ENCODE data around the gene GIPR. TPM values are rescaled to one million over a fixed set of nuclear protein-coding genes. Genes with fewer than 3 reads are reported as not detected.
A peak's percentile ranks its signal among the peaks of the same experiment; 100 is the strongest.

GIPR gene
- total RNA-seq, 1 donor from 2014 or later: 4.7 TPM

- no peak overlapping the region for H3K4me3 ChIP-seq
- TF ChIP-seq CTCF (IDR thresholded peaks at IDR 0.05; ENCODE audit: borderline replicate concordance): no peak
- no peak for DNase-seq
- no peaks in the 10 kb centered on the region for H3K9me3 ChIP-seq (replicated peaks)
- H3K27ac ChIP-seq (replicated peaks): no peak overlapping the region
- H3K27me3 ChIP-seq (ENCODE audit: low read depth): peaks cover 59% of the 10 kb centered on the region
- intact Hi-C loops (cut with micrococcal nuclease): no loop called here
- H3K36me3 ChIP-seq: no peaks in the 10 kb centered on the region
- no peaks in the 10 kb centered on the region for H3K4me1 ChIP-seq
These were observed 8.8 kb upstream of the GIPR start for GRCh38 chr19:45659096-45659729.

- Histone ChIP-seq H3K27ac (replicated peaks) (no peak overlapping the region), H3K4me1 (no peaks in the 10 kb centered on the region), H3K36me3 (no peaks in the 10 kb centered on the region), H3K4me3 (no peak overlapping the region), H3K9me3 (replicated peaks) (no peaks in the 10 kb centered on the region), H3K27me3 (ENCODE audit: low read depth) (peaks cover 68% of the 10 kb centered on the region)
- intact Hi-C loops (cut with micrococcal nuclease): no loop called here
- no peak for TF ChIP-seq CTCF (IDR thresholded peaks at IDR 0.05; ENCODE audit: borderline replicate concordance)
- no peak for DNase-seq
These were observed 7.4 kb upstream of the GIPR start for GRCh38 chr19:45660636-45661035.

GRCh38 chr19:45663800-45664199 is 4.2 kb upstream of the GIPR start:
- Histone ChIP-seq H3K9me3 (replicated peaks) (no peaks in the 10 kb centered on the region), H3K4me3 (no peak overlapping the region), H3K27me3 (ENCODE audit: low read depth) (peaks cover 94% of the 10 kb centered on the region), H3K27ac (replicated peaks) (no peak overlapping the region), H3K4me1 (peaks cover 13% of the 10 kb centered on the region), H3K36me3 (no peaks in the 10 kb centered on the region)
- no peak for DNase-seq
- TF ChIP-seq CTCF (IDR thresholded peaks at IDR 0.05; ENCODE audit: borderline replicate concordance): no peak
- intact Hi-C loops (cut with micrococcal nuclease): no loop called here

GRCh38 chr19:45664575-45664974 is 3.4 kb upstream of the GIPR start:
- Histone ChIP-seq H3K36me3 (no peaks in the 10 kb centered on the region), H3K9me3 (replicated peaks) (no peaks in the 10 kb centered on the region), H3K4me3 (no peak overlapping the region), H3K4me1 (peaks cover 20% of the 10 kb centered on the region), H3K27ac (replicated peaks) (no peak overlapping the region), H3K27me3 (ENCODE audit: low read depth) (peaks cover 94% of the 10 kb centered on the region)
- intact Hi-C loops (cut with micrococcal nuclease): no loop called here
- TF ChIP-seq CTCF (IDR thresholded peaks at IDR 0.05; ENCODE audit: borderline replicate concordance): no peak
- DNase-seq: no peak

GRCh38 chr19:45668342-45668871 is 386 bp downstream of the GIPR start:
- DNase-seq: no peak
- Histone ChIP-seq H3K4me3 (peak overlapping the region; percentile 64), H3K36me3 (no peaks in the 10 kb centered on the region), H3K27me3 (ENCODE audit: low read depth) (peaks cover 99% of the 10 kb centered on the region), H3K27ac (replicated peaks) (no peak overlapping the region), H3K4me1 (peaks cover 21% of the 10 kb centered on the region), H3K9me3 (replicated peaks) (no peaks in the 10 kb centered on the region)
- TF ChIP-seq CTCF (IDR thresholded peaks at IDR 0.05; ENCODE audit: borderline replicate concordance): no peak
- intact Hi-C loops (cut with micrococcal nuclease): no loop called here
